HL-60/S4 (cell line): ENCODE results near the gene APH1B.

Experiments
- in situ Hi-C: fragments of 300-500 bp; cut with MboI; formaldehyde crosslinking; loops from 2 replicates; pipeline ENCODE4 v1.14.3; 2022; ENCODE audit warnings: low sequenced_read_pairs

APH1B gene

GRCh38 chr15:63350178-63350621 lies 72.8 kb downstream of the APH1B start:
- in situ Hi-C loops: no loop called here

GRCh38 chr15:63351170-63351569 lies 73.8 kb downstream of the APH1B start:
- in situ Hi-C loops: no loop called here

- in situ Hi-C loops: no loop called here
Observed at GRCh38 chr15:63352808-63353207, 75.4 kb downstream of the APH1B start.

- in situ Hi-C loops: no loop called here
Observed at GRCh38 chr15:63353261-63353660, 75.9 kb downstream of the APH1B start.

- in situ Hi-C loops: no loop called here
Observed at GRCh38 chr15:63353887-63354286, 76.5 kb downstream of the APH1B start.

- in situ Hi-C loops: no loop called here
Observed at GRCh38 chr15:63354821-63355650, 77.6 kb downstream of the APH1B start.

- in situ Hi-C loops: no loop called here
Observed at GRCh38 chr15:63357061-63357460, 79.7 kb downstream of the APH1B start.

- in situ Hi-C loops: no loop called here
Observed at GRCh38 chr15:63357731-63358130, 80.3 kb downstream of the APH1B start.

- in situ Hi-C loops: no loop called here
Observed at GRCh38 chr15:63358241-63359029, 81.0 kb downstream of the APH1B start.
